ENCODE measurements around the gene LPO.

The LPO gene

DNA sequence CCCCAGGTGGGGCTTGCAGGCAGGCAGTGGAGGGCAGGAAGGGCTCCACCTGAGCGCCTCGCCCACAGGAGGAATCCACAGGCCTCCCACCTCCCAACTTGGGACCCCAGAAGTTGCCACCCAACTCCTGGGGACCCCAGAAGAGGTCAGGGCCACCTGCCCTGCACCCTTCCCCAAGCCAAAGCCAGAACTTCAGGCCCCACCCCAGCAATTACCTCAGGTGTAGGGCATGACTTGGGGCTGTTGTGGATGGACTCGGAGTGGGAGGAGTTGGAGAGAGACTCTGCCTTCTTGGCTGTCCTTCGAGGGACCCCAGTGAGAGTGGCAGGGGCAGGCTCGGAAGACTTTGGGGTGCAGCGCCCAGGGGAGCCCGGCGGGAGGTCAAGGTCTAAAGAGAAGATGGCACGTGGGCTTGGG, 79.7 kb downstream of the LPO start:
- TF ChIP-seq, protein P1, sequence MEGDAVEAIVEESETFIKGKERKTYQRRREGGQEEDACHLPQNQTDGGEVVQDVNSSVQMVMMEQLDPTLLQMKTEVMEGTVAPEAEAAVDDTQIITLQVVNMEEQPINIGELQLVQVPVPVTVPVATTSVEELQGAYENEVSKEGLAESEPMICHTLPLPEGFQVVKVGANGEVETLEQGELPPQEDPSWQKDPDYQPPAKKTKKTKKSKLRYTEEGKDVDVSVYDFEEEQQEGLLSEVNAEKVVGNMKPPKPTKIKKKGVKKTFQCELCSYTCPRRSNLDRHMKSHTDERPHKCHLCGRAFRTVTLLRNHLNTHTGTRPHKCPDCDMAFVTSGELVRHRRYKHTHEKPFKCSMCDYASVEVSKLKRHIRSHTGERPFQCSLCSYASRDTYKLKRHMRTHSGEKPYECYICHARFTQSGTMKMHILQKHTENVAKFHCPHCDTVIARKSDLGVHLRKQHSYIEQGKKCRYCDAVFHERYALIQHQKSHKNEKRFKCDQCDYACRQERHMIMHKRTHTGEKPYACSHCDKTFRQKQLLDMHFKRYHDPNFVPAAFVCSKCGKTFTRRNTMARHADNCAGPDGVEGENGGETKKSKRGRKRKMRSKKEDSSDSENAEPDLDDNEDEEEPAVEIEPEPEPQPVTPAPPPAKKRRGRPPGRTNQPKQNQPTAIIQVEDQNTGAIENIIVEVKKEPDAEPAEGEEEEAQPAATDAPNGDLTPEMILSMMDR (IDR thresholded peaks at IDR 0.05; ENCODE audit: control insufficient read depth, extremely low read depth, insufficient read depth) = no peak
- DNase-seq (ENCODE audit: low read depth) = no peak

More for the DNA sequence above, 79.7 kb downstream of the LPO start:
- no peak overlapping the region for H3K4me3 ChIP-seq (ENCODE audit: low read depth, low read length)
